Measurements from ENCODE around the gene IGFBP4.

IGFBP4 gene

DNA sequence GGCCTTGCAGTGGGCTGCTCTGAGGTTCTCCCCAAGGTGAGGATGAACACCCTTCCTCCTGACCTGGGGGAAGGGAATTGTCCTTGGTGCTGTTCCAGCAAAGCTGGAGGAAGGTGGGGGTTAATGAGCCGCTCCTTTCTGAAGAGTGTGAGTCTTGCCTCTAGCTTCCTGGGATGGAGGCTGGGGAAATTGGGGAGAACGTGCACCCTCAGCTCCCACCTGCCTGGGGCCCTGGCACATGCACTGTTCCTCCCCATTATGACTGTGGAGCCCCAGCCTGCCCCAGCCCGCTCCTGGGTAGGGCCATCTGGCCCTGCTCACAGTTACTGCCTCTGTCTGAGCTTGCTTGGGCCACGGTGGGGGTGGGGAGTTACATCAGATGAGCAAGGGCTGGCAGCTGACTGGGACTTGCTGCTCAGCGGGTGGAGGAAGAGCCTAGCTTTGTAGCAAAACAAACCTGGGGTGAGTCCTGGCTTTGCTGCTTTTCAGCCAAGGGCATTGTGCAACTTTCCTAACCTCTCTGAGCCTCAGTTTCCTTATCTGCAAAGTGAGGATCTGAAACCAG is 47.1 kb downstream of the IGFBP4 start:
- DNase-seq (ENCODE audit: low read depth in 2 of 2) = no peak

DNA sequence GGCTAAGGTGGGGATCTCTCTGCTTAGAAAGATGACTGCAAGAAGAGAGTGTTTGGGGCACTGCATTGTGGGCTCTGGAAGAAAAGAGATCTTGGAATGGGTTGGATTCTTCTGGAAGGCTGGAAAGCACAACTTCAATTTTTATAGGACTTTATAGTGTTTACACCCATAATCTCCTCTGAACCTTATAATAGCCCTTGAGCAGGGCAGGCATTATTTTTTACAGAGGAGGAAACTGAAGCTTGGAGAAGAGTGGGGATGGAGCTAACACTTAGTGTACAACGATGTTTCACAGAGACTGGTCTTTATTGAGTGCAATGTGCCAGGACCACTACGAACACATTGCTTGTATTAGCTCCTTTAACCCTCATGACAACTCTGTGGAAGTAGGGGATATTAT is 47.7 kb downstream of the IGFBP4 start:
- DNase-seq (ENCODE audit: low read depth in 2 of 2) = no peak

DNA sequence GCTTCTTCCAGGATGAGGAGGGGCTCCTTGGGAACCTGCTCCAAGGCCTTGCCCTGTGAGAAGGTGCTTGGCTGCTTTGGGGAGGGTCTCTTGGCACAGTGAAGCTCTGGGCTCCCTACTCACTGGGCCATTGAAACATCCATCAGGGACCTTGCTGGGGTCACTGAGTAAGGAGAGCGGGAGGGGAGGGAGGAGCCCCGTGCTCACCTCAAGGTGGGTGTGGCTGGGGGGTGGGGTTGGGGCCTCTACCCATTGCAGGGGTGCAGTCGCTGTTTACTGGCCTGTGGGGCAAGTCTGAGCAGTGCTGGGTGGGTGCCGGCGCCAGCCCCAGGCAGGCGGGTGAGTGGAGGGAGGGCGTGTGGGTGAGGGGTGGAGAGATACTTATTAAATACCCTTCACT is 48.2 kb downstream of the IGFBP4 start:
- DNase-seq (ENCODE audit: low read depth in 2 of 2) = no peak

DNA sequence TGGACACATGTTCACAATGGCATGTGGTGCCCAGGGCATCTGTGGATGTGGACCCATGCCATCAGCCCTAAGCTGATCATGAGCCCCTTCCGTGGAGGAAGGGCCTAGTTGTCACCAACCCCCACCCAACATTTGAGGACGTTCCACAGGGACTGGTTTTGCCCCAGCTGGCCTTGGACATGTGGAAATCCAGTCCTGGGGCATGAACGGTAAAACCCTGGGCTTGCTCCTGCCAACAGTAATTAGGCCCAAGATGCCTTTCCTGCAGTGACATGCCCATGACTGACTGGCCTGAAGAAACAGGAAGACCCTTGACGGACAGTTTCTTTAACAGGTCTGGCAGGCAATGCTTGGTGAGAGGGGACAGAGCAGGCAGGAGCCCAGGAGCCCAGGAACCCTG is 50.4 kb downstream of the IGFBP4 start:
- no peak for DNase-seq (ENCODE audit: low read depth in 2 of 2)

DNA sequence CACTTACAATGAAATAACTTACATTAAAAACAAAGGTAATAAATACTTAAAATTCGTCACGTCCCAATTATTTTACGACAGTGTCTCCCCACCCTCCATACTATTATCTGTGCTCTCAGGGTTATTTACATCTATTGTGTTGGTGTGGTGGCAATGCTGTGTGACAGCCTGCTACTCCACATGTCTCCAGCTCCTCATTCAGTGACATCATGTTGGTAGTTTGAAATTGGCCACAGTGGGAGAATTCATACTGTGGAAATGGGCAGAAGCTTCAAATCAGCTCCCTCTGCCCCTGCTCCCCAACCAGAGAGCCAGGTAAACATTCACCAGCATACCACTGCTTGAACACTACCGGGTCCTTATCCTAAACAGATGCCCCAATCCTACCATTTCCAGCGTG is 51.9 kb downstream of the IGFBP4 start:
- no peak for DNase-seq (ENCODE audit: low read depth in 2 of 2)

DNA sequence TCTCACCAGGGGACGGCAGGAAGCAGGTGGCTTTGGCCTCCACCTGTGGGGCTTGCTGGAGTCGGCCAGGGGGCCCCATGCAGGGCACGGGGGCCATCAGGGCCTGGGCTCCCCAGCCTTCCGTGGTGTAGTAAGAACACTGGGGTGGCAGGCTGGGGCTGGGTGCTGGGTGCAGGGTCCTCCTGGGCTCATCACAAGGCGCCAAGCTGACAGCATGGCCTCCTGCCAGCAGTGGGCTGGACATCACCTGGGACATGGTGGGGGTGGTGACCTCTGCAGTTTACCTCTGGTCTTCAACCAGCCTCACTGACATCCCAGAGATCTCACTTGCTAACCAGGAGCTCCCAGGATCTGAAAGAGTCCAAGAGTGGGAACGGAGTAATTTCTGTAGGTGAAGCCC is 52.9 kb downstream of the IGFBP4 start:
- no peak for DNase-seq (ENCODE audit: low read depth in 2 of 2)

DNA sequence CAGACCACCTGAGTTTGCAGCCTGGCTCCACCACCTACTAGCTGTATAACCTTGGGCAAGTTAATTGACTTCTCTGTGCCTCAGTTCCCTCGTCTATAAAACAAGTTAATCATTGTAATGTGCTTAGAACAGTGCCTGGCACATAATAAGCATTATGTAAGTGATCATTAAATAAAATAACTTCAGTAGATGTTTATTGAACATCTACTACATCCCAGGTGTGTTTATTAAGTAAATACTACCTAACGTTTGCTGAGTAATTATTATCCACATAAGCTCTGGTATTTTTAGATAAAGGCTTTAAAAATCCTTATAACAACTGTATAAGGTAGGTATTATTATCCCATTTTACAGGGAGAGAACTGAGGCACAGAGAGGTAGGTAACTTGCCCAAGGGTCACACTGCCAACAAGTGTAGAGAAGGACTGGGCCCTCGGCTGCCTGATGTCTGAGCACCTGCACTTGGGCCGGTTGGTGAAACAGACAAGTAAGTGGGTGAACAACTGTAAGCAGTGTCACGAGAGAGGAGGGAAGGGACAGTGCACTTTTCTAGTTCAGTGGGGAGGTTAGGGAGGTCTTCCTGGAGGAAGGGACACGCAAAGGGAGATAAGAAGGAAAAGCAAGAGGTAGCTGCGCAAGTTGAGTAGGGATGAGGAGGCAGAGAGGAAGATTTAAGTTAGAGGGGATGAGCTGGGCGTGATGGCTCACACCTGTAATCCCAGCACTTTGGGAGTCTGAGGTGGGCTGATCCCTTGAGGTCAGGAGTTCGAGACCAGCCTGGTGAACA is 53.6 kb downstream of the IGFBP4 start:
- no peak for DNase-seq (ENCODE audit: low read depth in 2 of 2)

DNA sequence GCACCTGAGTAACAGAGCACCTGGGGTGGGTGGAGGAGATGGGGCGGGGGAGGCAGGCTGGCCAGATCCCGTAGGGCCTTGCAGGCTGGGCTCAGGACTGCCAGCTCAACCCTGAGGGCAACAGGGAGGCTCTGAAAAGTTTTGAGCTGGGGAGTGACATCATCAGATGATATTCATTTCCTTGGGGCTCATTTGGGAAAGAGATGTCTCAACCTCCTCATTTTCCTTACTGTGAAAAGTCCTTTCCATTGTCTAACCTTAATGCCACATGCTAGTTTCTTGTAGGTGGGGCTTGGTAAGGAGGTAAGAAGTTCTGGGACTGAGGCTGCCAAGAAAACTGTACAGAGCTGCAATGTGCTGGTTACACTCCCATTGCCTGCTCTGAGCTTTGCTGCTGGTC is 54.4 kb downstream of the IGFBP4 start:
- no peak for DNase-seq (ENCODE audit: low read depth in 2 of 2)

DNA sequence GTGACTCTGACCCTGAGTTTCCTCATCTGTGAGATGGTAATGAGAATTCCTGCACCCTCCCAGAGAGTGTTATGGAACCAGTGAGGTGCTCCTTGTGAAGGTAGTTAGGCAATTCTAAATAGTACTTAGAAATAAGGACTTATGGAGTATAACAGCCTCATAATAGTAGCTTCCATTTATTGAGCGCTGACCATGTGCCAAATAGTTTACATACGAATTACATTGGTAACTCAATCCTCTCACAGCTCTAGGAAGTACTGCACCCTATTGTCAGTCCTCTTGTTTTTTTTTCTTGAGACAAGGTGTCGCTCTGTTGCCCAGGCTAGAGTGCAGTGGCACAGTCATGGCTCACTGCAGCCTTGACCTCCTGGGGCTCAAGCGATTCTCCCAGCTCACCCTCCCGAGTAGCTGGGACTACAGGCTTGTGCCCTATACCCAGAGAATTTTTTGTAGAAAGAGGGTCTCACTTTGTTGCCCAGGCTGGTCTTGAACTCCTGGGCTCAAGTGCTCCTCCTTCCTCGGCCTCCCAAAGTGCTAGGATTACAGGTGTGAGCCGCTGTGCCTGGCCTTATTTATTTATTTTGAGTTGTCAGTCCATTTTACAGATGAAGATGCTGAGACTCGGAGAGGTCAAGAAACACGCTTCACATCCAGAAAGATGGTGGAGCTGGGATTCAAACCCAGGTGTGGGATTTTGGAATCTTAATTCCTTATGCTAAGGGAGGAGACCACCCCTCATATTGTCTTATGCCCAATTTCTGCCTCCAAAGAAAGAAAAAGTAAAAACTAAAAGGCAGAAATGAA is 55.2 kb downstream of the IGFBP4 start:
- no peak for DNase-seq (ENCODE audit: low read depth in 2 of 2)

DNA sequence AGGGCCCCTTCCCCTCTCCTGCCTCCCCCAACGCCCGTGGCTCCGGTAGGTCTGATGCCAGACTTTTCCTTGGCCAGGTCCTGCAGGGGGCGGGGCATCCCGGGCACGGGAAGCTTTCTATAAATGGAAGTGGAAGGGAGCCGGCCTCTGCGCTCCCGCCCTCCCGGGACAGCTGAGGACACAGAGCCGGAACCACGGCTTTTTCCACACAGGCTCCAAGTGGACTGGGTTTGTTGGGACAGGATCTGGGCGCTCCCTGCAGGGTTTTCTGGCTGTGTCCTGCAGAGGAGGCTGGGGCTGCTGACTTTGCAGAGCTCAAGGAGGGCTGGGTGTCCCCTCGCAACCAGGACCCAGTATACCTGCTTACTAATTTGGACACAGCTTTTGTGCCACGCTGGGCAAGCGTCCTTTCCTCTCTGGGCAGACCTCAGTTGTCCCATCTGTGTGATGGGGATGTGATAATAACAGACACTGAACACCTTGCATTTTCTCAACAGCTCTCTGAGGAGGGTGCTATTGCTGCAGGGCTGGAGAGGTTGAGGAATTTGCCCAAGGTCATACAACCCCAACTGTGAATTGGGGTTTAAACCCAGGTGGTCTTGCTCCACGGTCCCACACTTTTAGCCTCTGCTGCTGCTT is 56.4 kb downstream of the IGFBP4 start:
- DNase-seq (ENCODE audit: low read depth in 2 of 2) = no peak

DNA sequence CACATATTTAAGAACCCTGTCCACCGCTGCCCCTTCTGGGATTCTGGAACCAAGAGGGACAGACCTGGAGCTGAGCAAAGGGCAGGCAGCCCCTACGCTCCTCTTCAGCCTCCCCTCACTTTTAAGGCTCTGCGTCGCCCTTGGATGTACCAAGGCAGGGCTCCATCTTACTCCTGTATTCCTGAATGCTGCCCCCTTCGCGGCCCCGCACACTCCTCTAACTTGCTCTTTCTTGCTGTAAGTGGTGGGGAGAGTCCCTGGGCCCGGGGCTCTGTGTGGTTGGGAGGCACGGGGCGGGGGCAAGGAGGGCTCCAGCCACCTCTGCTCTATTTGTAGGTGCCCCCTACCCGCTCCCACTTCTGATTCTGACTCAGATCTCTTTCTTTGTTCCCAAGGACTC is 56.9 kb downstream of the IGFBP4 start:
- DNase-seq (ENCODE audit: low read depth in 2 of 2) = no peak

DNA sequence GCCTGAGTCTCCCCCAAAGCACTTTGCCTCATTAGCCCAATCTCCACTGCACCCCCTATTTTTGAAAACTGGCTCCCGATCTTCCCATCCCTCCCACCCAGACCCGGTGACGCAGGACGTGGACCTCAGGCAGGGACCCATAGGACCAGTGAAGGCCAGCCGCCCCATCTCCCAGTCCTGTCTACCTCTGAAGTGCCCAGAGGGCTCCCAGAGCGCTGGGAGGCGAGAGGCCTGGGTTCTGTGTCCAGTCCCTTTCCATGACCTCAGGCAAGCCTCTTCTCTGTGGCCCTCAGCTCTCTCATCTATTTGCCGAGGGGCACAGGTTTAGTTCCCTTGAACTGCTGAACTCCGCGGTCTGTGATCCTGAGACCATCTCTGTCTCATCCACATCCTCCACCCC is 57.5 kb downstream of the IGFBP4 start:
- no peak for DNase-seq (ENCODE audit: low read depth in 2 of 2)

DNA sequence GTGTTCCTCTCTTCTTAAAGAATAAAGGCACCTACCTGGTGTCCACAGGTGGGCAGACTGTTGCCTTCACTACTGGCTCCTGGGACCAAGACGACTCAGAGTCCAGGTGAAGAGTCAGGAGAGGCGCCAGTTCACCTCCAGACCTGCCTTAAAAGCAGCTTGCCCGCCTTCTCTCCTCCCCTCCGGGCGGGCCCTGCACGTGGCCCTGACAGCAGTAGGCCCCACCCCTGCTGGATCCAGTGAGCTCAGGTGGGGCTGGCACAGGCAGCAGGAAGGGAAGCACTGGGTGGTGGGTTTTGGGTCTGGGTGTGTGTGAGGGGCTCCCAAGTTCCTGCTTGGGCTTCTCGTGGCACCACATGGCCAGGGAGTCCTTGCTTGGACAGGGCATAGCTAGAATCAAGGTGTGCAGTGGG is 58.3 kb downstream of the IGFBP4 start, which contains the start of gene TNS4:
Gene TNS4, minus strand, starts transcription at position 125 of the 413 bp plus-strand sequence. CDS start 5,198 bp downstream, outside the sequence.
- no peak for DNase-seq (ENCODE audit: low read depth in 2 of 2)

DNA sequence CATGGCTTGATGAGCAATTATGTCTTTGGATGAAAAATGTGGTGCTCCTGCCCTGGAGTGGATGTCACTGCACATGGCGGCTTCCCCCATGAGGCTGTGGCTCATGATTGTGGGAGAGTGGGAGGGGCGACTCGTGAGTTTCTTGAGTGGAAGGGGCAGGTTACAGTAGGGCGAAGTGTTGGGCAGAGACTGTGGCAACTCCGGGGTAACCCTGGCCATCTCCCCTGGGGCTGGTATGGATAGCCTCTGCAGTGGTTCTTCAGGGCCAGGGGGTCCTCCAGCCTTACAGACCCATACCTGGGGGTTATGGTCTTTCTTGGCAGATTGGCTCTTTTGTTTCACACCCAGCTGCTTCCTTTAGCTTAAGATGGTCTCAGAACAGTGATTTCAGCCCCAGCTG is 59.5 kb downstream of the IGFBP4 start:
- no peak for DNase-seq (ENCODE audit: low read depth in 2 of 2)

DNA sequence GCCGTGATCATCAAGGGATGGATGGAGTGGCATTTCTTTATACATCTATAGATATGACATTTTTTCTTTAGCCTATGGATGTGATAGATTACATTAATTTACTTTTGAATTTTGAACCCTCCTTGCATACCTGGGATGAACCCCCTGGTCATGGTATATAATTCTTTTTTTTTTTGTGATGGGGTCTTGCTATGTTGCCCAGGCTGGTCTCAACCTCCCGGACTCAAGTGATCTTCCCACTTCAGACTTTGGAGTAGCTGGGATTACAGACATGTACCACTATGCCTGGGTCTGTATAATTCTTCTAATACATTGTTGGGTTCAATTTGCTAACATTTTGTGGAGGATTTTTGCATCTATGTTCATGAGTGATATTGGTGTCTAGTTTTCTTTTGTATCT is 59.9 kb downstream of the IGFBP4 start:
- no peak for DNase-seq (ENCODE audit: low read depth in 2 of 2)

DNA sequence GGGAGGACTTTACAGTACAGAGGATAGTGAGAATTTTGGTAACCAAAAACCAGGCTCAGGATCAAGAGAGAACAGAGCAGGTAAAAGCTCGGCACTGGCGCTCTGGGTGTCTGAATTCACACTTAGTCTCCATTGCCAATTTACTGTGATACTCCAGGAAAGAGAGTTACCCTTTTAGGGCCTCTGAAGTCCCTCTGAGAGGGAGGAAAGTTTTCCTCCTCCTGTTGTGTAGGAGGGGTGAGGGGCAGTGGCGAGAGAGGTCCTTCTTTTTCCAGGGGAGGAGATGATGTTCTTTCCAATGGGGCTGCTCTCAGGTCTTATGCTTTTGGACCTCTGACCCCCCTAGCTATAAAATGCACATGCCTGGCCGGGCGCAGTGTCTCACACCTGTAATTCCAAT is 63.5 kb downstream of the IGFBP4 start:
- no peak for DNase-seq (ENCODE audit: low read depth in 2 of 2)

Measured in stimulated activated CD8-positive, alpha-beta memory T cell treated with anti-CD3 and anti-CD28 coated beads, Interleukin-2, amount 100 ng/mL, for 1 hour (primary cell).